A673 (cell line): ENCODE results near the gene COL11A2. TPM values are rescaled to one million over a fixed set of nuclear protein-coding genes. Genes with fewer than 3 reads are reported as not detected.
A peak's percentile ranks its signal among the peaks of the same experiment; 100 is the strongest.

Source experiments
- BruUV-seq: library from RNA; stranded (reverse); fragments of 400-500 nt; replicated peaks from 2 replicates; lab custom pipeline; 2021; lab: Mats Ljungman, UMichigan
- CTCF ChIA-PET: fragments of 300-600 bp; sonication (Branson Sonifier 250); formaldehyde crosslinking; loops from one replicate; lab custom pipeline; 2022; ENCODE audit warnings: antibody characterized with exemption; lab: Charles Lee
- POLR2A ChIA-PET: fragments of 300-600 bp; sonication (Branson Sonifier 250); formaldehyde crosslinking; loops from one replicate; lab custom pipeline; 2022; ENCODE audit warnings: antibody characterized with exemption; ENCODE audit not compliant: low non-redundant PET; lab: Charles Lee
- DNase-seq: peaks from one replicate; pipeline ENCODE4 v3.0.0-alpha.2; 2015; ENCODE audit warnings: low spot score
- H3K27ac ChIP-seq: fragments of 200-600 bp; sonication (generic); 2 replicates; pipeline ENCODE4 v1.5.1; 2016; ENCODE audit warnings: mixed run types, low read depth, mild to moderate bottlenecking, mixed read lengths, antibody characterized with exemption, low read length; ENCODE audit not compliant: poor library complexity, severe bottlenecking
- H3K27me3 ChIP-seq: fragments of 200-600 bp; sonication (generic); replicated peaks from 2 replicates; pipeline ENCODE4 v1.6.1; 2017; ENCODE audit warnings: mixed run types, low read depth, mild to moderate bottlenecking, mixed read lengths, antibody characterized with exemption, low read length; ENCODE audit not compliant: insufficient read depth, poor library complexity
- H3K36me3 ChIP-seq: fragments of 200-600 bp; sonication (generic); 2 replicates; pipeline ENCODE4 v1.6.1; 2016; ENCODE audit warnings: mixed run types, mild to moderate bottlenecking, mixed read lengths, antibody characterized with exemption, low read length; ENCODE audit not compliant: insufficient read depth, poor library complexity, severe bottlenecking
- H3K4me1 ChIP-seq: fragments of 200-600 bp; sonication (generic); 2 replicates; pipeline ENCODE4 v1.6.1; 2017; ENCODE audit warnings: mixed run types, mild to moderate bottlenecking, mixed read lengths, antibody characterized with exemption, low read length; ENCODE audit not compliant: insufficient read depth, poor library complexity, severe bottlenecking
- H3K4me3 ChIP-seq: fragments of 200-600 bp; sonication (generic); 2 replicates; pipeline ENCODE4 v1.5.1; 2016; ENCODE audit warnings: low read depth, mixed run types, mild to moderate bottlenecking, mixed read lengths, low read length; ENCODE audit not compliant: poor library complexity, severe bottlenecking
- H3K9me3 ChIP-seq: fragments of 200-600 bp; sonication (generic); 2 replicates; pipeline ENCODE4 v1.6.1; 2016; ENCODE audit warnings: mixed run types, low read depth, mild to moderate bottlenecking, mixed read lengths, antibody characterized with exemption, low read length; ENCODE audit not compliant: poor library complexity, severe bottlenecking
- EZH2 ChIP-seq: fragments of 200-600 bp; sonication (generic); IDR thresholded peaks from 2 replicates; pipeline ENCODE4 v1.6.1; 2017; ENCODE audit warnings: borderline replicate concordance, low read depth, mild to moderate bottlenecking, mixed read lengths, antibody characterized with exemption, low read length; ENCODE audit not compliant: poor library complexity, severe bottlenecking
- intact Hi-C: fragments of 100-400 bp; cut with micrococcal nuclease; formaldehyde crosslinking; loops from one replicate; pipeline ENCODE4 v1.10.0; 2022; ENCODE audit not compliant: unreplicated experiment
- total RNA-seq: library from RNA; stranded (reverse); gene quantifications from 2 replicates; pipeline ENCODE4 v1.2.3, GENCODE V29; 2021
- TF ChIP-seq, protein P1 (sequence below): fragments of 300-800, 200-600 bp; sonication (generic); conservative IDR thresholded peaks from 2 replicates; pipeline ENCODE4 v1.5.1; 2017; ENCODE audit warnings: low read depth, mild to moderate bottlenecking, antibody characterized with exemption, low read length, moderate library complexity, mixed read lengths

COL11A2 gene
- total RNA-seq, 1 experiment from 2014 or later, result 1.6 TPM

DNA sequence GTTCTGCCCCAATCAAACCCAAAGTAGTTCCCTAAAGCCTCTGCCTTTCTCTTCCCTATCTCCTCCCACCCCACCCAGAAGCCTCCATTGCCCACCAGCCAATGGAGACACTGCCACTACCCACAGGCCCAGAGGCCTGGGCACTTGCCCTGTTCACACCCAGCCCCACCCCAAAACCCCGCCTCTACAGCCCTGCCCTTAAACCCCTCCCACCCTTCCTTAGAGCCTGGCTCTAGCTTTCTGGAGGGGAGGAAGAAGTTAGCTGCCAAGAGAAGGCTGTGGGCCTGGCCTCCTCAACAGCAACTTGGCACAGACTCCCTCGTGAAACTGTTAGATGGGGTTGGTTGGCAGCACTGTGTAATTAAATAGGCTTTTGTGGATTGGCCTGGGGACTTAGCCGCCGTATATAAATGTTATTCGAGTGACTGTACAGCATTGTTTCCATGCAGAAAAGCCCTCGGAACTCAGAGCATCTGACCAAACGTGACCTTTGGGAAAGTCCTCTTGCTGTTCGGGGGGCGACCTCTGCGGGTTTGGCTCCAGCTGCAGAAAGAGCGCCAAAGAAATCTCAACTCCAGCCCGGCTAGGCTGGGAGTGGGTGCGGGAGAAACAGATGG is 31.4 kb downstream of the COL11A2 start:
- no peak overlapping the region for H3K27ac ChIP-seq
- DNase-seq, result peak; percentile 48
- no TSS peak for BruUV-seq
- CTCF ChIA-PET, result interaction anchor here (0.8 to 2.3 kb wide), 3 partner anchors 12 to 87 kb away, joined by 7 to 16 read pairs (median 13); no protein-coding TSS in a partner anchor
- no peak for TF ChIP-seq EZH2
- TF ChIP-seq, protein P1, sequence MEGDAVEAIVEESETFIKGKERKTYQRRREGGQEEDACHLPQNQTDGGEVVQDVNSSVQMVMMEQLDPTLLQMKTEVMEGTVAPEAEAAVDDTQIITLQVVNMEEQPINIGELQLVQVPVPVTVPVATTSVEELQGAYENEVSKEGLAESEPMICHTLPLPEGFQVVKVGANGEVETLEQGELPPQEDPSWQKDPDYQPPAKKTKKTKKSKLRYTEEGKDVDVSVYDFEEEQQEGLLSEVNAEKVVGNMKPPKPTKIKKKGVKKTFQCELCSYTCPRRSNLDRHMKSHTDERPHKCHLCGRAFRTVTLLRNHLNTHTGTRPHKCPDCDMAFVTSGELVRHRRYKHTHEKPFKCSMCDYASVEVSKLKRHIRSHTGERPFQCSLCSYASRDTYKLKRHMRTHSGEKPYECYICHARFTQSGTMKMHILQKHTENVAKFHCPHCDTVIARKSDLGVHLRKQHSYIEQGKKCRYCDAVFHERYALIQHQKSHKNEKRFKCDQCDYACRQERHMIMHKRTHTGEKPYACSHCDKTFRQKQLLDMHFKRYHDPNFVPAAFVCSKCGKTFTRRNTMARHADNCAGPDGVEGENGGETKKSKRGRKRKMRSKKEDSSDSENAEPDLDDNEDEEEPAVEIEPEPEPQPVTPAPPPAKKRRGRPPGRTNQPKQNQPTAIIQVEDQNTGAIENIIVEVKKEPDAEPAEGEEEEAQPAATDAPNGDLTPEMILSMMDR, result no peak
- POLR2A ChIA-PET, result no interaction called here
- H3K9me3 ChIP-seq, result no peaks in the 10 kb centered on the region
- peak overlapping the region; percentile 54 for H3K4me3 ChIP-seq
- no peaks in the 10 kb centered on the region for H3K27me3 ChIP-seq
- H3K4me1 ChIP-seq, result peaks cover 7% of the 10 kb centered on the region
- H3K36me3 ChIP-seq, result no peaks in the 10 kb centered on the region
- intact Hi-C loops, result loop anchor here (1.0 kb wide), 1 partner anchor 88 kb away; no protein-coding TSS in a partner anchor

DNA sequence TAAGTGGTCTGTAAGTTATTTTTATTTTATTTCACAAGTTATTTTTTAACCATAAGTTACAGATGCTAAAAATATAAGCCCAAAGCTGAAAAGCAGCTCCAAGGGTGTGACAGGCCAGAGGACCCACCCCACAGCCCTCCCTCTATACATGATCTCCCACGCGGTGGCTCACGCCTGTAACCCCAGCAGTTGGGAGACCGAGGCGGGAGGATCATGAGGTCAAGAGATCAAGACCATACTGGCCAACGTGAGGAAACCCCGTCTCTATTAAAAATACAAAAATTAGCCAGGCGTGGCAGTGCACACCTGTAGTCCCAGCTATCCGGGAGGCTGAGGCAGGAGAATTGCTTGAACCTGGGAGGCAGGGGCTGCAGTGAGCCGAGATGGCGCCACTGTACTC is 32.2 kb downstream of the COL11A2 start:
- ChIA-PET POLR2A (no interaction called here), CTCF (no interaction called here)
- H3K27ac ChIP-seq, result no peak overlapping the region
- no TSS peak for BruUV-seq
- H3K27me3 ChIP-seq, result no peaks in the 10 kb centered on the region
- H3K9me3 ChIP-seq, result no peaks in the 10 kb centered on the region
- no peak overlapping the region for H3K4me3 ChIP-seq
- TF ChIP-seq, protein P1, result no peak
- TF ChIP-seq EZH2, result no peak
- no peak for DNase-seq
- H3K36me3 ChIP-seq, result no peaks in the 10 kb centered on the region
- H3K4me1 ChIP-seq, result peaks cover 7% of the 10 kb centered on the region
- intact Hi-C loops, result no loop called here

DNA sequence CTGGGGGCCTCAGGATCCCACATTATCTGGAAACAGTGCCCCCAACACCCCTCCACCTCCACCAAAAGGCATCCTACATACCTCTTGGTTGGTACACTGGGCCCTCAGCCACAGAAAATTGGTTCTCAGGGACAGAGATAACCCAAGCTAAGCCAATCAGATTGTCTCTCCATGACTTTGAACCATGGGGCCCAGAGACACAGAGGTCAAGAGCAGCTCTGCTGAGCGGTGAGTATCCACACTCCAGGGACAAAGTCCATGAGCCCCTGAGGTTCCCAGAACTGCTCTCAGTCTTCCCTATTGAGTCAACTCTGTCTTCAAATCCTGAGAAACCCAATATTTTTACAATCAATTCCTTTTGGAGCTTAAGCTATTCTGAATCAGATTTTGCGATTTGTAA is 35.3 kb downstream of the COL11A2 start:
- Histone ChIP-seq H3K4me3 (no peak overlapping the region), H3K9me3 (no peaks in the 10 kb centered on the region), H3K27ac (no peak overlapping the region), H3K36me3 (no peaks in the 10 kb centered on the region), H3K4me1 (peaks cover 7% of the 10 kb centered on the region), H3K27me3 (no peaks in the 10 kb centered on the region)
- TF ChIP-seq, protein P1, result no peak
- TF ChIP-seq EZH2, result no peak
- no peak for DNase-seq
- ChIA-PET CTCF (no interaction called here), POLR2A (no interaction called here)
- BruUV-seq, result no TSS peak
- intact Hi-C loops, result no loop called here
